ENCODE measurements around the gene JAG1.
A peak's percentile ranks its signal among the peaks of the same experiment; 100 is the strongest.

Gene JAG1

DNA sequence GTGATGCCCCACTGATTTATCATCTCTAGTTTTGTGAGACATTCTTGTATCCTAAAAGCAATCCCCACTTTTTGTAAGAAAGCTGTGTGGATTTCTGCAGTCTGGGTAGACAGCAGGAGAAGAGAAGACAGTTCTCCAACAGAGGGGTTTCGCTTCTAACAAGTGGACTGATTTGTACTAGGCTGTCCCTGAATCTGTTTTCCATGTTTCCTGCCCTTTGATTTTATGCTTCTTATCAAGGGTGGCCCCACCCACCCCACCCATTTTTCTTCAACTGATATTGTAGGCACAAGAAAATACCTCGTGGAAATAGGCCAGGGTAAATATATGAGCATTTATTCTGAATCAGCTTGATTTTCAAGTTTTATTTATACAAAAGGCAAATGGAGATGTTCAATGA is 25.7 kb upstream of the JAG1 start:
- H3K4me3 ChIP-seq (ENCODE audit: low read depth, low read length), result no peak overlapping the region
- no peak for TF ChIP-seq CTCF (IDR thresholded peaks at IDR 0.05; ENCODE audit: low read depth, low read length)

- TF ChIP-seq CTCF (IDR thresholded peaks at IDR 0.05; ENCODE audit: low read depth, low read length), result peak; percentile 72
- no peak overlapping the region for H3K4me3 ChIP-seq (ENCODE audit: low read depth, low read length)
Observed at GRCh38 chr20:10696650-10697049, 22.9 kb upstream of the JAG1 start.

GRCh38 chr20:10689385-10689784 is 15.6 kb upstream of the JAG1 start:
- no peak for TF ChIP-seq CTCF (IDR thresholded peaks at IDR 0.05; ENCODE audit: low read depth, low read length)
- H3K4me3 ChIP-seq (ENCODE audit: low read depth, low read length), result no peak overlapping the region

- no peak for TF ChIP-seq CTCF (IDR thresholded peaks at IDR 0.05; ENCODE audit: low read depth, low read length)
- no peak overlapping the region for H3K4me3 ChIP-seq (ENCODE audit: low read depth, low read length)
Observed at GRCh38 chr20:10687895-10688294, 14.1 kb upstream of the JAG1 start.

DNA sequence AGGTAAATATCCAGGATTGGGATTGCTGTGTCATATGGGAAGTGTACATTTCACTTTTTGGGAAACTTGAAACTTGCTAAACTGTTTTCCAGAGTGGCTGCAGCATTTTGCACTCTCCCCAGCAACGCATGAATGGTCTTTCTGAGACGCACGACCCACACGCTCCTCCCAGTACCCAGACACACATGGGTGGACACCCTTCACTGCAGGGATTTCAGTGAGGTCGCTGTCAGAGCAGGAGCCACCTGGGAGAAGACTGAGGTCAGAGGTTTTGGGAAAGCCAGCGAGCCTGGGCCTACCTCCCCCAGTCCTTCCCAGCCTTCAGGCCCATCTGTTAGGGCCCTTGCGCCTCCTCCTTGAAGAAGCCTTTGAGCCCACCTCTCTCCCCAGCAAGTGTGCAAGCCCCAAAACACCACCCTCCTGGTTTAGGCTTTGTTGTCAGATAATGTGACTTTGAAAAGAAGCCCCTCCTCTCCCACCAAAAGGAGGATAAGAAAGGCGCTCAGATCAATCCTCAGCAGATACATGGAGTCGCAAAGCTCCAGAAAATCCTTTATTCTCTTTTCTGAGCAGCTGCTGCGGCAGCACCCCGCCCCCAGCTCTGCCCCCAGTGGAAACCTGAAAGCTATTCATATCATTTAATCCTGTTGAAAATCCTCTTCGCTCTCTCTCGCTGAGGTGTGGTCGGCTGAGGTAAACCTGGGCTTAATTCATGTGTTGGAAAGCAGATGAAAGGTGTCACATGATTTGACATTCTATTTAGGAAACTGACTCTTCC is 12.7 kb upstream of the JAG1 start:
- no peak overlapping the region for H3K4me3 ChIP-seq (ENCODE audit: low read depth, low read length)
- no peak for TF ChIP-seq CTCF (IDR thresholded peaks at IDR 0.05; ENCODE audit: low read depth, low read length)

- no peak for TF ChIP-seq CTCF (IDR thresholded peaks at IDR 0.05; ENCODE audit: low read depth, low read length)
- H3K4me3 ChIP-seq (ENCODE audit: low read depth, low read length), result no peak overlapping the region
Observed at GRCh38 chr20:10683537-10683936, 9.7 kb upstream of the JAG1 start.

DNA sequence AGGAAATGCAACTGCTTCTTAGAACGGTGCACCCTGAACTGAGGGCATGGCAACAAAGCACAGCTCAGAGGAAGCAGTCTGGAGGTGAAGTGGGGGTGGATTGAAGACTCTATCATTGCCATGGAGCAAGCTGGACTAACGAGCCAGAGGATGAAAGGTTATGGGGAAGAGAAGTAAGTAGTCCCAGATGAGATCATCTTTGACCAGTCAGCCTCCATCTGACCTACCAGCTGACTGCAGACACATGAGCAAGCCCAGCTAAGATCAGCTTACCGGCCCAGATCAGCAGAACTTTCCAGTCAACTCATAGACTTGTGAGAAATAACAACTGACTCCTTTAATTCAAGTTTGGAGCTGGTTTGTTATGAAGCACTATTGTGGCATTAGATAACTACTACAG is 9.1 kb upstream of the JAG1 start:
- TF ChIP-seq CTCF (IDR thresholded peaks at IDR 0.05; ENCODE audit: low read depth, low read length), result no peak
- no peak overlapping the region for H3K4me3 ChIP-seq (ENCODE audit: low read depth, low read length)
